ENCODE measurements around the gene PVALEF. TPM values are rescaled to one million over a fixed set of nuclear protein-coding genes. Genes with fewer than 3 reads are reported as not detected.

PVALEF gene
- total and polyA plus RNA-seq, 2 of the 13 experiments (the other 11 are each of a cell fraction or from before 2014, with no cell fraction given) = 0.18 TPM

DNA sequence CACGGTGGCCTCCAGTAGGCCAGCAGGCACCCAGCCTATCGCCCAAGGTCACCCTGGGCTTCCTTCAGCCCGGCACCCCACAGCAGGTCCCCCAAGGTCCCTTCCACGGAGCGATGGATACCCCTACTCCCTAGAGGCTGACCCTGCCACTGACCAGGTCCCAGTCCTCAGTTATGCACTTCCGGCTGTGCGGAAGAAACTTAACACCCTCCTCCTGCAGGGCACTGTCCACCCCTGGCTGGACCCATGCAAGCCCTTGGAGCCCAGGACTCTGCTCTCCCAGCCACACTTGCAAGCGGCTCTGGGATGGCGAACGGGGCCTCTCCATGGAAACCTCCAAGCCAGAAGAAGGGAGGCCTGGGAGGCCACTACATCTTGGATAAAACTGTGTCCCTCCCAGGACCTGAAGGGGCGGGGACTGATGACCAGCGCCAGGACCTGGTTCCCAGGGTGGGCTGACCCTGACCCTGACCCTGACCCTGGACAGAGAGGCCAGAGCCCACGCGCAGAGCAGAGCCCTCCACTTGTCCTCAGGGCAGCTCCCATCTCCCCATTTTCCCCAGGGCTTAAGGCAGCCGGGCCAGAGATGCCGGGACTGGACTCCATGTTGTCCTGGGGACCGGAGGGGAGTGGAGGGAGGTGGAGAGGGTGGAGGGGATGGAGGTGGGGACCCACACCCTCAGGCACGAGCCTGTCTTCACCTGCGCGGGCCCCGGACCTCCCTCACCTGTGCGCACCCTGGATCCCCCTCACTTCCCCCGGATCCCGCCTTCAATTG lies 56.7 kb downstream of the PVALEF start (continued):
- TF ChIP-seq, protein P1, sequence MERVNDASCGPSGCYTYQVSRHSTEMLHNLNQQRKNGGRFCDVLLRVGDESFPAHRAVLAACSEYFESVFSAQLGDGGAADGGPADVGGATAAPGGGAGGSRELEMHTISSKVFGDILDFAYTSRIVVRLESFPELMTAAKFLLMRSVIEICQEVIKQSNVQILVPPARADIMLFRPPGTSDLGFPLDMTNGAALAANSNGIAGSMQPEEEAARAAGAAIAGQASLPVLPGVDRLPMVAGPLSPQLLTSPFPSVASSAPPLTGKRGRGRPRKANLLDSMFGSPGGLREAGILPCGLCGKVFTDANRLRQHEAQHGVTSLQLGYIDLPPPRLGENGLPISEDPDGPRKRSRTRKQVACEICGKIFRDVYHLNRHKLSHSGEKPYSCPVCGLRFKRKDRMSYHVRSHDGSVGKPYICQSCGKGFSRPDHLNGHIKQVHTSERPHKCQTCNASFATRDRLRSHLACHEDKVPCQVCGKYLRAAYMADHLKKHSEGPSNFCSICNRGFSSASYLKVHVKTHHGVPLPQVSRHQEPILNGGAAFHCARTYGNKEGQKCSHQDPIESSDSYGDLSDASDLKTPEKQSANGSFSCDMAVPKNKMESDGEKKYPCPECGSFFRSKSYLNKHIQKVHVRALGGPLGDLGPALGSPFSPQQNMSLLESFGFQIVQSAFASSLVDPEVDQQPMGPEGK (CRISPR knock-in tag; IDR thresholded peaks at IDR 0.05) = 0 out of 2 replicates have a peak, but pooled peaks have one; percentile 4
- TF ChIP-seq ZNF329 (CRISPR knock-in tag; IDR thresholded peaks at IDR 0.05; ENCODE audit: low read depth) (no peak), ZNF777 (CRISPR knock-in tag; IDR thresholded peaks at IDR 0.05) (no peak), GZF1 (CRISPR knock-in tag; IDR thresholded peaks at IDR 0.05) (peak; percentile 55; the same call in 1 of the 2 replicates), ETV5 (CRISPR knock-in tag; IDR thresholded peaks at IDR 0.05; ENCODE audit: borderline replicate concordance) (peak; percentile 42; the same call in 1 of the 2 replicates), ZNF678 (CRISPR knock-in tag; IDR thresholded peaks at IDR 0.05) (no peak), NCOA1 (CRISPR knock-in tag; IDR thresholded peaks at IDR 0.05) (no peak), XRCC5 (optimal IDR thresholded peaks at IDR 0.05; ENCODE audit: low read length) (peak; percentile 24), JUN (CRISPR knock-in tag; IDR thresholded peaks at IDR 0.05) (peak; percentile 55; the same call in 1 of the 2 replicates), GTF2F1 (IDR thresholded peaks at IDR 0.05; ENCODE audit: low read length) (no peak), ZNF607 (CRISPR knock-in tag; IDR thresholded peaks at IDR 0.05; ENCODE audit: borderline replicate concordance) (0 out of 2 replicates have a peak, but pooled peaks have one; percentile 47), ARNT2 (CRISPR knock-in tag; IDR thresholded peaks at IDR 0.05; ENCODE audit: low read depth) (no peak), CEBPB (IDR thresholded peaks at IDR 0.05; ENCODE audit: borderline replicate concordance, low read depth, low read length) (no peak), ZFYVE20 (CRISPR knock-in tag; IDR thresholded peaks at IDR 0.05; ENCODE audit: borderline replicate concordance, low read depth) (no peak), HOXA3 (CRISPR knock-in tag; IDR thresholded peaks at IDR 0.05) (0 out of 2 replicates have a peak, but pooled peaks have one; percentile 9)
- TF ChIP-seq, protein P2, sequence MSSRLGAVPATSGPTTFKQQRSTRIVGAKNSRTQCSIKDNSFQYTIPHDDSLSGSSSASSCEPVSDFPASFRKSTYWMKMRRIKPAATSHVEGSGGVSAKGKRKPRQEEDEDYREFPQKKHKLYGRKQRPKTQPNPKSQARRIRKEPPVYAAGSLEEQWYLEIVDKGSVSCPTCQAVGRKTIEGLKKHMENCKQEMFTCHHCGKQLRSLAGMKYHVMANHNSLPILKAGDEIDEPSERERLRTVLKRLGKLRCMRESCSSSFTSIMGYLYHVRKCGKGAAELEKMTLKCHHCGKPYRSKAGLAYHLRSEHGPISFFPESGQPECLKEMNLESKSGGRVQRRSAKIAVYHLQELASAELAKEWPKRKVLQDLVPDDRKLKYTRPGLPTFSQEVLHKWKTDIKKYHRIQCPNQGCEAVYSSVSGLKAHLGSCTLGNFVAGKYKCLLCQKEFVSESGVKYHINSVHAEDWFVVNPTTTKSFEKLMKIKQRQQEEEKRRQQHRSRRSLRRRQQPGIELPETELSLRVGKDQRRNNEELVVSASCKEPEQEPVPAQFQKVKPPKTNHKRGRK (CRISPR knock-in tag; IDR thresholded peaks at IDR 0.05) = no peak
- TF ChIP-seq, protein P3, sequence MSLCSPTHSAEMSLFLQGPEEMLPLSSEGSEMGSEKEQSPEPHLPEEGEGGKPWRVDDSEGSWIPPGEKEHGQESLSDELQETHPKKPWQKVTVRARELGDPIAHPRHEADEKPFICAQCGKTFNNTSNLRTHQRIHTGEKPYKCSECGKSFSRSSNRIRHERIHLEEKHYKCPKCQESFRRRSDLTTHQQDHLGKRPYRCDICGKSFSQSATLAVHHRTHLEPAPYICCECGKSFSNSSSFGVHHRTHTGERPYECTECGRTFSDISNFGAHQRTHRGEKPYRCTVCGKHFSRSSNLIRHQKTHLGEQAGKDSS (CRISPR knock-in tag; IDR thresholded peaks at IDR 0.05; ENCODE audit: borderline replicate concordance, low read depth) = 0 out of 2 replicates have a peak, but pooled peaks have one; percentile 54
- TF ChIP-seq, protein P4, sequence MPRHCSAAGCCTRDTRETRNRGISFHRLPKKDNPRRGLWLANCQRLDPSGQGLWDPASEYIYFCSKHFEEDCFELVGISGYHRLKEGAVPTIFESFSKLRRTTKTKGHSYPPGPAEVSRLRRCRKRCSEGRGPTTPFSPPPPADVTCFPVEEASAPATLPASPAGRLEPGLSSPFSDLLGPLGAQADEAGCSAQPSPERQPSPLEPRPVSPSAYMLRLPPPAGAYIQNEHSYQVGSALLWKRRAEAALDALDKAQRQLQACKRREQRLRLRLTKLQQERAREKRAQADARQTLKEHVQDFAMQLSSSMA (CRISPR knock-in tag; IDR thresholded peaks at IDR 0.05) = 0 out of 2 replicates have a peak, but pooled peaks have one; percentile 82
- TF ChIP-seq, protein P5, sequence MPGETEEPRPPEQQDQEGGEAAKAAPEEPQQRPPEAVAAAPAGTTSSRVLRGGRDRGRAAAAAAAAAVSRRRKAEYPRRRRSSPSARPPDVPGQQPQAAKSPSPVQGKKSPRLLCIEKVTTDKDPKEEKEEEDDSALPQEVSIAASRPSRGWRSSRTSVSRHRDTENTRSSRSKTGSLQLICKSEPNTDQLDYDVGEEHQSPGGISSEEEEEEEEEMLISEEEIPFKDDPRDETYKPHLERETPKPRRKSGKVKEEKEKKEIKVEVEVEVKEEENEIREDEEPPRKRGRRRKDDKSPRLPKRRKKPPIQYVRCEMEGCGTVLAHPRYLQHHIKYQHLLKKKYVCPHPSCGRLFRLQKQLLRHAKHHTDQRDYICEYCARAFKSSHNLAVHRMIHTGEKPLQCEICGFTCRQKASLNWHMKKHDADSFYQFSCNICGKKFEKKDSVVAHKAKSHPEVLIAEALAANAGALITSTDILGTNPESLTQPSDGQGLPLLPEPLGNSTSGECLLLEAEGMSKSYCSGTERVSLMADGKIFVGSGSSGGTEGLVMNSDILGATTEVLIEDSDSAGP (CRISPR knock-in tag; IDR thresholded peaks at IDR 0.05; ENCODE audit: borderline replicate concordance) = peak; percentile 12; the same call in 1 of the 2 replicates
- TF ChIP-seq, protein P6, sequence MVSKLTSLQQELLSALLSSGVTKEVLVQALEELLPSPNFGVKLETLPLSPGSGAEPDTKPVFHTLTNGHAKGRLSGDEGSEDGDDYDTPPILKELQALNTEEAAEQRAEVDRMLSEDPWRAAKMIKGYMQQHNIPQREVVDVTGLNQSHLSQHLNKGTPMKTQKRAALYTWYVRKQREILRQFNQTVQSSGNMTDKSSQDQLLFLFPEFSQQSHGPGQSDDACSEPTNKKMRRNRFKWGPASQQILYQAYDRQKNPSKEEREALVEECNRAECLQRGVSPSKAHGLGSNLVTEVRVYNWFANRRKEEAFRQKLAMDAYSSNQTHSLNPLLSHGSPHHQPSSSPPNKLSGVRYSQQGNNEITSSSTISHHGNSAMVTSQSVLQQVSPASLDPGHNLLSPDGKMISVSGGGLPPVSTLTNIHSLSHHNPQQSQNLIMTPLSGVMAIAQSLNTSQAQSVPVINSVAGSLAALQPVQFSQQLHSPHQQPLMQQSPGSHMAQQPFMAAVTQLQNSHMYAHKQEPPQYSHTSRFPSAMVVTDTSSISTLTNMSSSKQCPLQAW (CRISPR knock-in tag; IDR thresholded peaks at IDR 0.05) = peak; percentile 76
